ENCODE data around the gene SLC9B1.
"Not testable (repeated sequence)": the region's sequence is repeated elsewhere in the genome, so short reads cannot be mapped to it uniquely, and the experiment has no call there.

The SLC9B1 gene

DNA sequence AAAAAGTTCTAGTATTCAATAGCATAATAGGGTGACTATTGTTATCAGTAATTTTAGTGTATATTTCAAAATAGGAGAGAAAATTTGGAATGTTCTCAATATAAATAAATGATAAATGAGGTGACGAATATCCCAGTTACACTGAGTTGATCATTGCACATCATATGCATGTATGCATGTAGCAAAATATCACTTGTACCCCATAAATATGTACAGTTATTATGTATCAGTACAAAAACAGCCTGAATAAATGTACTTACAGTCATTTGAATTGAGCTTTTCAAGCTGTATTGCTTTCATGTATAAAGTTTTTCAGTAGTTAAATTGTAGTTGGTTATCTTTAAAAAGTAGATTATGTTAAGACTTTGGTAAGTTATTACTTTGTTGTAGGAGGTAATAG is 138.2 kb downstream of the SLC9B1 start:
- DNase-seq (ENCODE audit: extremely low read depth in 1 of 2, low read depth in 1 of 2), result no peak

DNA sequence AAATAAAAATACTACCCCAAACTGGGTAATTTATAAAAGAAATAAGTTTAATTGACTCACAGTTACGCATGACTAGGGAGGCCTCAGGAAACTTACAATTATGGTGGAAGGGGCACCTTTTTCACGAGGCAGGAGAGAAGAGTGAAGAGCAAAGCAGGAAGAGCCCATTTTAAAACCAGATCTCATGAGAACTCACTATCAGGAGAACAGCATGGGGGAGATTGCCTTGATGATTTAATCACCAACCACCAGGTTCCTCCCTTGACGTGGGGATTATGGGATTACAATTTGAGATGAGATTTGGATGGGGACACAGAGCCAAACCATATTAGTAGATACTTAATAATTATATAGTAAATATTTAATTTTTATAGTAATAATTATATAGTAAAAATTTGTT is 140.6 kb downstream of the SLC9B1 start:
- no peak for DNase-seq (ENCODE audit: extremely low read depth in 1 of 2, low read depth in 1 of 2)

DNA sequence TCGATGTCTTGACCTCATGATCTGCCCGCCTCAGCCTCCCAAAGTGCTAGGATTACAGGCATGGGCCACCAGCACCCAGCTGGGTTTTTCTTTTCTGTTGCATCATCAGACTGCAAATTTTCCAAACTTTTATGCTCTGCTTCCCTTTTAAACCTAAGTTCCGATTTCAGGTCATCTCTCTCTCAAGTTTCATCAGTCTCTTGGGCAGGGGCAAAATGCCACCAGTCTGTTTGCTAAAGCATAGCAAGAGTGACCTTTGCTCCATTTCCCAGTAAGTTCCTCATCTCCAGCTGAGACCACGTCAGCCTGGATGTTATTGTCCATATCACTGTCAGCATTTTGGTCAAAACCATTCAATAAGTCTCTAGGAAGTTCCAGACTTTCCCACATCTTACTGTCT is 141.2 kb downstream of the SLC9B1 start:
- not testable (repeated sequence) for DNase-seq (ENCODE audit: extremely low read depth in 1 of 2, low read depth in 1 of 2)

DNA sequence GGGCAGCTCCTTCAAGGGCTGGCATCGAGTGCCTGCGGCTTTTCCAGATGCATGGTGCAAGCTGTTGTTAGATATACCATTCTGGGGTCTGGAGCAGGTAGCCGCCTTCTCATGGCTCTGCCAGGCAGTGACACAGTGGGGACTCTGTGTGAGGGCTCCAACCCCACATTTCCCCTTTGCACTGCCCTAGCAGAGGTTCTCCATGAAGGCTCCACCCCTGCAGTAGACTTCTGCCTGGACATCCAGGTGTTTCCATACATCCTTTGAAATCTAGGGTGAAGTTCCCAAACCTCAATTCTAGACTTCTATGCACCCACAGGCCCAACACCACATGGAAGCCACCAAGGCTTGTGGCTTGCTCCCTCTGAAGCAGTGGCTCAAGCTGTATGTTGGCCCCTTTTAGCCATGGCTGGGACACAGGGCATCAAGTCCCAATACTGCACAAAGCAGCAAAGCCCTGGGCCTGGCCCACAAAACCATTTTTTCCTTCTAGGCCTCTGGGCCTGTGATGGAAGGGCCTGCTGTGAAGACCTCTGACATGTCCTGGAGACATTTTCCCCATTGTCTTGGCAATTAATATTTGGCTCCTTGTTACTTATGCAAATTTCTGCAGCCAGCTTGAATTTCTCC is 141.9 kb downstream of the SLC9B1 start:
- not testable (repeated sequence) for DNase-seq (ENCODE audit: extremely low read depth in 1 of 2, low read depth in 1 of 2)

DNA sequence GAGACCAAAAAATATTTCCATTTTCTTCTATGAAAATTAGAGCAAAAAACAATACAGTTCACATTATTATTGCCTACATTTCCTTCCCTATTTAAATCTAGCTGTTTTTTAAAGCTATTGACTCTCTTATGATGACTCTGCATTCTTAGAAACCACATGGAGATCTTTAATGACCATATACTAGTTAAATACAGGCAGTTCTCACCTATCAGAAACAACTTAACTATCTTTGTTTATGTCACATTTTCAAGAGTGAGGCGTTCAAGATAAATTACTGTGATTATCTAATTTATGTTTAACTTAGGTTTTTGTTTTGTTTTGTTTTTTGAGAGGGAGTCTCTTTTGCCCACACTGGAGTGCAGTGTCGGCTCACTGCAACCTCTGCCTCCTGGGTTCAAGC is 147.7 kb downstream of the SLC9B1 start:
- no peak for DNase-seq (ENCODE audit: extremely low read depth in 1 of 2, low read depth in 1 of 2)

DNA sequence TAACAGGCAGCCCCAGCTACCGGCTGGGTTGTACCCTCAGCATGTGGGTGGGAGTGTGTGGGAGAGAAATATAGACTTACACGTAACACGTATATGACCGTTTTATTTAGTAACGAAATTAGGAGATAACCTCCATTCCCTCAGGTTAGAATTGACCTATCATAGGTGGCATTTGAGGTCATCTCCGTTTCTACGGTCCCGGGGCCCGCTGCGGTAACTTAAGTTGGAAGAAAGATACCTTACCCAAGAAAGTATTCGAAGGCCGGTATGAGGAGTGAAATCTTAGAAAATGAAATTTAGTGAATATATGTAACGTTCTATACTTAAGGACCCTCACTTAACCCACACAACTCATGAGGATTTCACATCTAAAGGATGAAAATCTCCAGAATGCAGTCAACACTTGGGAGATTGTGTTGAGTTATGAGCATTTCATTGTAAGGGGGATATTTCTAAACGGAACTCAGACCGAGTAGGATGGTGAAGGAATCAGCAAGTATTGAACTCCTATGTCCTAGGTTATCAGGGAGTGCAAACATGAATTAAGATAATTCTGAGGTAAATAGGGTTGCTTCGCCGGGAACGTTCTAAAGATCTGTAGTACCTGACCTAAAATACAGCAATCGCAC is 149.8 kb downstream of the SLC9B1 start:
- peak in 1 of 2 donors; percentile 44 for DNase-seq (ENCODE audit: extremely low read depth in 1 of 2, low read depth in 1 of 2)

DNA sequence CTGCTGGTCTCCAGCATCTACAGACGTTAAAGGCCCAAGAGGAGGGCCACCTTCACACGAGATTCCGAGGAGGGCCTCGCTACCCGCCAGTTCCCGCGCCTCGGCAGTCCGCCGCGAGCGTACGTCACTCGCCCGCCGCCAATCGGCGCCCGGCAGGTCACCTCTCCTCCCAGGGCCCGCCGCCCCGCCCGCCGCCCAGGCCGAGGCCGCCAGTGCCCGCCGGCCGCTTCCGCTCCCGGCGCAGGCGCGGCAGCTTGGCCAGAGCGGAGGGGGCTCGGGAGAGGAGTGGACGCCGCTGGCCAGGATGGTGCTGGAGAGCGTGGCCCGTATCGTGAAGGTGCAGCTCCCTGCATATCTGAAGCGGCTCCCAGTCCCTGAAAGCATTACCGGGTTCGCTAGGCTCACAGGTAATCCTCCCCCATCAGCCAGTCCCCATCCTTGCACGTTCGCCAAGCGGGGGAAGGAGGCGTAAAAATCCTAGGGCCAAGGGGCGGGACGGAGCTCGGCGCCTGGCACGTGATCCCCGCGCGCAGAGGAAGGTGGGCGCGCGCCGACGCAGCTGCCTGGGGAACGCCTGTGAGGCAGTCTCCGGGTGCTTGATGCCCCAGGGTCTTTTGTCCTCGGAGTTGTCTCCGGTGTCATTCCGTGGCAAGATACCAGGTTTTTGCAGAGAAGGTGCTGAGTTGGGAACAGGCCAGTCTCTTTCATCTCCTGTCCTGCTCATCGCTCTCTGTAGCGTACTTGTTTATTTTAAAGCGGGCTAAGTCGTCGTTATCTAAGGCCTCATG is 150.5 kb downstream of the SLC9B1 start, which contains the start of gene CISD2:
CISD2 (plus strand) TSS at position 212 of the 788 bp plus-strand sequence; CDS start at position 305, 93 bp downstream.
- peak; percentile 88 to 91 for DNase-seq (ENCODE audit: extremely low read depth in 1 of 2, low read depth in 1 of 2)

DNA sequence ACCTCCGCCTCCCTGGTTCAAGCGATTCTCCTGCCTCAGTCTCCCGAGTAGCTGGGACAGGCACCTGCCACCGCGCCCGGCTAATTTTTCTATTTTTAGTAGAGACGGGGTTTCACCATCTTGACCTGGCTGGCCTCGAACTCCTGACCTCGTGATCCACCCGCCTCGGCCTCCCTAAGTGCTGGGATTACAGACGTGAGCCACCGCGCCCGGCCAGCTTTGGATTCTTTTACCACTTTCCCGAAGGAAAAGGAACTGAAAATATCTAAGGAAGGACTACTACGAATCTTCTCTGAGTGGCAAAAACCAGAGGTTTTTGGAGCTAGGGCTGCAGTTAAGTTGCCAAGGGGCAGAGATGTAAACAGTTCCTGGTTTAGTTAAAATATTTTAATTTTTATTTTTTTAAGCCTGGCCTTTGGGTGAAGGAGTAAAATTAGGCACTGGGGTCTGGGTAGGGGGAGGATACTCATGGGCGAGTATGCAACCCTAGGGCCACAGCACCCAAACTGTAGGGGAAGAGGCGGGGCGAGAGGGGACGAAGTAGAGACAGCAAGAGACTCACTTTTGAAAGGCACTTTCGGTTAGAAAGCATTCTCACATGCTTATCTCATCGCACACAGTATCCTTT is 151.2 kb downstream of the SLC9B1 start:
- DNase-seq (ENCODE audit: extremely low read depth in 1 of 2, low read depth in 1 of 2), result no peak

DNA sequence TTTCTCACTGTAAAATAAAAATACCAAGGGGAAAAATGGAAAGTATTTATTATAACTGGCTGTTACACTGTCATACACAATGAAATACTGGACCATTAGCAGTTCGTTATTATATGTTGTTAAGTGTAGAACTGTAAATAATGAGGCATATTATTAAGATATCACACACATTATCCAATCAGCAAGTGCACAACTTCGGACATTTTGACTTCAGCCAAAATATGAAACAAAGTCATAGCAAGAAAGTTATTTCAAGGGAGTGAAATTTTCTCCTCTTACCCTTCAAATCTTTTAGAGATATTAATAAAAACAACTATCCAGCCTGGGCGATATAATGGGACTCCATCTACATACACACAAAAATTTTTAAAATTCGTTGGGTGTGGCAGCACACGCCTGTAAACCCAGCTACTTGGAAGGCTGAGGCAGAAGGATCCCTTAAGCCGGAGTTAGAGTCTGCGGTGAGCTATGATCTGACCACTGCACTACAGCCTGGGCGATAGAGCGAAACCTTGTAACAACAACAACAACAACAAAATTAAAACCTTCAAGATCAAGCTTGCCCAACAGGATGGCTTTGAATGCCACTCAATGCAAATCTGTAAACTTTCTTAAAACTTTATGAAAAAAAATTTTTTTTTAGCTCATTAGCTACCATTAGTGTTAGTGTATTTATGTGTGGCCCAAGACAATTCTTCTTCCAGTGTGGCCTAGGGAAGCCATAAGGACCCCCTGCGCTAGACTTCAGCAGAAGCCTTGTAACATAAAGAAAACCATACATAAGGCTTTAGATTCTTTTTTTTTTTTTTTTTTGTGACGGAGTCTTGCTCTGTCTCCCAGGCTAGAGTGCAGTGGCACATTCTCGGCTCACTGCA is 152.0 kb downstream of the SLC9B1 start:
- no peak for DNase-seq (ENCODE audit: extremely low read depth in 1 of 2, low read depth in 1 of 2)

DNA sequence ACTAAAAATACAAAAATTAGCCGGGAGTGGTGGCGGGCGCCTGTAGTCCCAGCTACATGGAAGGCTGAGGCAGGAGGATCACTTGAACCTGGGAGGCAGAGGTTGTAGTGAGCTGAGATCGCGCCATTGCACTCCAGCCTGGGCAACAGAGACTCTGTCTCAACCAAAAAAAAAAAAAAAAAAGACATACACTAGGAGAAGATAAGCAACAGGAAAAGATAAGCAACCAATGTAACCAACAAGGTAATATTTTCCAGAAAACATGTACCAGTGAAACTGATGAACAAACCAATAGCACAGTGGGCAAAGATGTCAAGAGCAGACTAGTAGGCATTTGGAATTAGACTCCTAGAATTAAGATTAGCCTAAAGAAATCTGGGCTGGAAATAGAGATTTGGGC is 154.2 kb downstream of the SLC9B1 start:
- not testable (repeated sequence) for DNase-seq (ENCODE audit: extremely low read depth in 1 of 2, low read depth in 1 of 2)

DNA sequence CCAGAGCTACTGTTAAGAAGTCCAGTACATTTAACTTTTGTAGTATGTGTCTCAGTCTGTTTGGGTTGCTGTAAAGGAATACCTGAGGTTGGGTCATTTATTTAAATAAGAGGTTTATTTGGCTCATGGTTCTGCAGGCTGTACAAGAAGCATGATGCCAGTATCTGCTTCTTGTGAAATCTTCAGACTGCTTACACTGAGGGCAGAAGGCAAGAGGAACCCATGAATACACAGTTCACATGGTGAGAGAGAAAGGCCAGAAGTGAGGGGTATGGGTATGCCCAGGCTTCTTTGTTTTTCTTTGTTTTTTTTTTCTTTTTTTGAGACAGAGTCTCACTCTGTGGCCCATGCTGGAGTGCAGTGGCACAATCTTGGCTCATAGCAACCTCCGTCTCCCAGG is 156.8 kb downstream of the SLC9B1 start:
- DNase-seq (ENCODE audit: extremely low read depth in 1 of 2, low read depth in 1 of 2), result no peak

DNA sequence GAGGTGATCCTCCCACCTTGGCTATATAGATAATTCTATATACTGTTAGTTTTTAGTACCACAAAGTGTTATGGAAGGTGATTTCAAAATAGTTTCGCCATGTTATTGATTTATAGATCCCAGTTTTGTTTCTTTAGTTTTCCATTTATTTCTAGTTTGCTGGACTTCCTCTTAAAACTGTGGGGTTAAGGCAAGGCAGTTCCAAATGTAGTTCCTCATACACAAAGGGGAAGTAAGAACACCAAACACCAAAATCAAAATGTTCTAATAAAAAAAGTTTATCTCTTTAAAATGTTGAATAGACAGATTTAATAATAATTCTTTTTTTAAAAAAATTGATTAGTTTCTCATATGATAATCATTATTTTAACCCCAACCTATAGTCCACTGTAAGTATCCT is 157.5 kb downstream of the SLC9B1 start:
- DNase-seq (ENCODE audit: extremely low read depth in 1 of 2, low read depth in 1 of 2), result no peak

DNA sequence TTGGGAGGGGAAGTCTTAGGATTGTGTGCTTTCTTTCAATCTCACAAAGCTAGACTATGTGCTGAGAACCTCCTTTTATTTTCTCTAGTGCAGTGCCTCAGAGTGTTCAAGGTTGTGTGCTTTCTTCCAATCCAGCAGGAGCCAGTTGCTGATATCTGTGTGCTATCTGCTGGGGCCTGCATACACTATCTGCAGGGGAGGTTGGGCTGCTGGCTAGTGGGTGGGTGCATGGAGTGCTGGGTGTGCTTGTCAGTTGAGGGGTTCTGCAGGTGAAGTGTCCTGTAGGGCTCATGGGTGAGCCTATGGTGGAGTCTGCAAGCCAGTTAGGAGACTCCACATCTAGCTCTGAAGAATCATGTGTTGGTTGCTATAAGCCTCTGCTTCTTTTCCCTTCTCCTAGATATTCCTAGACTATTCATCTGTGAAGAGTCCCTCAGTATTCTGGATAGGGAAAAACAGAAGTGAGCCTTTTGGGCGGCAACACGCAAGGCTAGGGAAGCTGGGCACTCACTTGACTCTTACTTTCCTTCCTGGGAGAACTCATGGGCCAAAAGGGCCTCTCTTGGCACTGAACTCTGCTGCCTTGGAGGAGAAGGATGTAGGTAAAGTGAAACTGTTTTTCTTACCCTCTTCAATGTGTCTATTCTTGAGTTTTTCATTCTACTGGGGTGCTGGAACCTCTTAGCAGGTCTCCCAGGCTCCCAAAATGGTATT is 158.7 kb downstream of the SLC9B1 start:
- no peak for DNase-seq (ENCODE audit: extremely low read depth in 1 of 2, low read depth in 1 of 2)

DNA sequence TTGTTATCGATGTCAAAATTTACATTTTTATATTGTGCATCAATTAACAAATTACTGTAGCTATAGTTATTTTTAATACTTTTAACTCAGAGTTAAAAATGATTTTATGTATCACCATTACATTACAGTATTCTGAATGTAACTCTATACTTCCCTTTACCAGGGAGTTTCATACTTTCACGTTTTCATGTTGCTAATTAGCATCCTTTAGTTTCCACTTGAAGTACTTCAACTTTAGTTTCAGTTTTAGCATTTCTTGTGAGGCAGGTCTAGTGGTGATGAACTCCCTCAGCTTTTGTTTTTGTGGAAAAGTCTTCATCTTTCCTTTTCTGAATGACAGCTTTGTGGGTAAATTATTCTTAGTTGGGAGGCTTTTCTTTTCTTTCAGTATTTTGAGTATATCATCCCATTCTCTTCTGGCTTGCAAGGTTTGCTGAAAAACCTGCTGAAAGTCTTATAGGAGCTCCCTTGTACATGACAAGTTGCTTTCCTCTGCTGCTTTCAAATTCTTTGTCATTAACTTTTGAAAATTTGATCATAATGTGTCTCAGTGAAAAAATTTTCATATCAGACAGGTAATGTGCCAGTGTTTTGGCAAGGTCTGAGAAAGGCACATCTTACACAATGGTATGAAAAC is 160.6 kb downstream of the SLC9B1 start:
- DNase-seq (ENCODE audit: extremely low read depth in 1 of 2, low read depth in 1 of 2), result no peak
